A549 (cell line): ENCODE results near the gene BGN. TPM values are rescaled to one million over a fixed set of nuclear protein-coding genes. Genes with fewer than 3 reads are reported as not detected.
A peak's percentile ranks its signal among the peaks of the same experiment; 100 is the strongest.

Experiments used
- ATAC-seq, 2 experiments: fragments of 200-7000 bp in 1 of 2; fragments of >200 bp in 1 of 2; cut with Nextera tagmentation in 1 of 2; cut with Tn5 transposase in 1 of 2; 3 replicates each; pipeline versions ENCODE4 v1.8.0 to v1.9.1; 2018 to 2020; ENCODE audit warnings: mild to moderate bottlenecking in 1 of 2, moderate library complexity in 1 of 2
- CTCF ChIA-PET: fragments of 300-600 bp; sonication (Branson Sonifier 250); formaldehyde crosslinking; extraction: SDS; loops from one replicate; lab custom pipeline; 2021; ENCODE audit warnings: antibody characterized with exemption, inconsistent platforms; lab: Yijun Ruan, JAX
- POLR2A ChIA-PET: fragments of 350-600 bp; formaldehyde crosslinking; extraction: SDS; loops from one replicate; lab custom pipeline; 2021; ENCODE audit warnings: antibody characterized with exemption, inconsistent platforms; lab: Yijun Ruan, JAX
- DNase-seq, 2 experiments: peaks; one replicate each; pipeline versions ENCODE4 v3.0.0 to v3.0.0-alpha.2; 2011 to 2016; ENCODE audit warnings: low read depth in 1 of 2, low spot score in 1 of 2
- FAIRE-seq: peaks from 2 replicates; lab custom pipeline; 2011; peaks lifted over from hg19 to GRCh38; lab: Jason Lieb, UNC
- H3K27ac ChIP-seq, 2 experiments: fragments of >200 bp; sonication (Bioruptor Twin); formaldehyde crosslinking; 3 replicates each; pipeline ENCODE4 v1.5.1; 2016 to 2017
- H3K4me1 ChIP-seq: fragments of >200 bp; sonication (Bioruptor Twin); formaldehyde crosslinking; 3 replicates; pipeline ENCODE4 v1.6.1; 2016
- H3K4me2 ChIP-seq: fragments of >200 bp; sonication (Bioruptor Twin); formaldehyde crosslinking; 3 replicates; pipeline ENCODE4 v1.6.1; 2016
- H3K4me3 ChIP-seq: fragments of >200 bp; sonication (Bioruptor Twin); formaldehyde crosslinking; 3 replicates; pipeline ENCODE4 v1.5.1; 2016
- H3K9me3 ChIP-seq: fragments of >200 bp; sonication (Bioruptor Twin); formaldehyde crosslinking; 3 replicates; pipeline ENCODE4 v1.6.1; 2016
- BHLHE40 ChIP-seq: IDR thresholded peaks from 2 replicates; pipeline ENCODE4 v1.6.1; 2012; ENCODE audit warnings: low read depth, low read length, inconsistent platforms
- CHD2 ChIP-seq: fragments of 150-350 bp; IDR thresholded peaks from 2 replicates; pipeline ENCODE4 v1.6.1; 2014; ENCODE audit warnings: low read length; ENCODE audit not compliant: partially characterized antibody
- ESRRA ChIP-seq: fragments of 150-350 bp; IDR thresholded peaks from 2 replicates; pipeline ENCODE4 v1.6.1; 2014; ENCODE audit warnings: mild to moderate bottlenecking, low read length, borderline replicate concordance
- HDAC2 ChIP-seq: fragments of 200-600 bp; sonication (generic); IDR thresholded peaks from 2 replicates; pipeline ENCODE4 v1.6.1; 2016
- HEYL ChIP-seq: fragments of 250-450 bp; sonication (Bioruptor Pico); IDR thresholded peaks from 2 replicates; pipeline ENCODE4 v1.8.0; 2021; ENCODE audit warnings: mild to moderate bottlenecking, moderate library complexity
- HOXA7 ChIP-seq: fragments of 250-450 bp; sonication (Bioruptor Pico); IDR thresholded peaks from 2 replicates; pipeline ENCODE4 v1.5.0; 2020; ENCODE audit warnings: mild to moderate bottlenecking, moderate library complexity
- JUNB ChIP-seq: fragments of >200 bp; sonication (Bioruptor Twin); formaldehyde crosslinking; IDR thresholded peaks from 2 replicates; pipeline ENCODE4 v1.6.1; 2016
- NR3C1 ChIP-seq: fragments of >200 bp; sonication (Bioruptor Twin); formaldehyde crosslinking; IDR thresholded peaks from 3 replicates; pipeline ENCODE4 v1.6.1; 2017
- RARB ChIP-seq: fragments of 250-450 bp; sonication (Bioruptor Pico); IDR thresholded peaks from 2 replicates; pipeline ENCODE4 v1.8.0; 2021; ENCODE audit warnings: mild to moderate bottlenecking, moderate library complexity
- RCOR1 ChIP-seq: fragments of 150-350 bp; IDR thresholded peaks from 2 replicates; pipeline ENCODE4 v1.6.1; 2014; ENCODE audit warnings: antibody characterized with exemption, low read length, low read depth
- SREBF2 ChIP-seq: fragments of 450-650 bp; IDR thresholded peaks from 2 replicates; pipeline ENCODE4 v1.6.1; 2014; ENCODE audit warnings: mild to moderate bottlenecking, moderate library complexity
- ZC3H11A ChIP-seq: fragments of 450-650 bp; IDR thresholded peaks from 2 replicates; pipeline ENCODE4 v1.6.1; 2014; ENCODE audit warnings: antibody characterized with exemption, mild to moderate bottlenecking
- ZFP36 ChIP-seq: fragments of 450-650 bp; IDR thresholded peaks from 2 replicates; pipeline ENCODE4 v1.6.1; 2014; ENCODE audit warnings: borderline replicate concordance; ENCODE audit not compliant: partially characterized antibody
- ZNF302 ChIP-seq: fragments of 250-450 bp; sonication (Bioruptor Pico); IDR thresholded peaks from 2 replicates; pipeline ENCODE4 v1.9.0; 2021; ENCODE audit warnings: inconsistent platforms, mild to moderate bottlenecking, moderate library complexity
- WGBS: methylation state at CpG from one replicate; pipeline ENCODE4 v1.1.6; 2017; ENCODE audit errors: missing lambda C conversion rate; 5-methylcytosine and 5-hydroxymethylcytosine counted together
- polyA plus RNA-seq, 4 experiments: library from polyadenylated mRNA; depleted of rRNA in 3 of 4; stranded (reverse); fragments of >200 nt; fragmentation: RNase III in 1 of 4; extraction: RNeasy Plus Mini Kit Qiagen cat#74134 plus additional on column Dnase treatment in 1 of 4; gene quantifications; 2 replicates in 3 of 4; 3 replicates in 1 of 4; pipeline ENCODE4 v1.2.3, GENCODE V29; 2011 to 2017
- TF ChIP-seq, protein P1 (sequence below): fragments of 250-450 bp; sonication (Bioruptor Pico); IDR thresholded peaks from 2 replicates; pipeline ENCODE4 v1.5.0; 2020; ENCODE audit warnings: low read depth, mild to moderate bottlenecking, moderate library complexity
- TF ChIP-seq, protein P2 (sequence below): fragments of 250-450 bp; sonication (Bioruptor Pico); IDR thresholded peaks from 2 replicates; pipeline ENCODE4 v1.5.0; 2021; ENCODE audit warnings: mild to moderate bottlenecking, moderate library complexity, borderline replicate concordance
- TF ChIP-seq, protein P3 (sequence below): fragments of 150-350 bp; IDR thresholded peaks from 2 replicates; pipeline ENCODE4 v1.6.1; 2014; ENCODE audit warnings: low read depth, mild to moderate bottlenecking, low read length
- TF ChIP-seq, protein P4 (sequence below): fragments of >200 bp; sonication (Bioruptor Twin); formaldehyde crosslinking; IDR thresholded peaks from 3 replicates; pipeline ENCODE4 v1.5.1; 2016
- TF ChIP-seq, protein P5 (sequence below): fragments of >200 bp; sonication (Bioruptor Twin); formaldehyde crosslinking; IDR thresholded peaks from 3 replicates; pipeline ENCODE4 v1.6.1; 2016
- TF ChIP-seq, protein P6 (sequence below): fragments of >200 bp; sonication (Bioruptor Twin); formaldehyde crosslinking; IDR thresholded peaks from 2 replicates; pipeline ENCODE4 v1.6.1; 2016
- TF ChIP-seq, protein P7 (sequence below): IDR thresholded peaks from 2 replicates; pipeline ENCODE4 v1.6.1; 2012; ENCODE audit warnings: low read depth, borderline replicate concordance

BGN gene
- polyA plus RNA-seq, 2 of the 4 experiments (the other 2 are of a cell fraction), result 0.04 TPM; not detected in 1

DNA sequence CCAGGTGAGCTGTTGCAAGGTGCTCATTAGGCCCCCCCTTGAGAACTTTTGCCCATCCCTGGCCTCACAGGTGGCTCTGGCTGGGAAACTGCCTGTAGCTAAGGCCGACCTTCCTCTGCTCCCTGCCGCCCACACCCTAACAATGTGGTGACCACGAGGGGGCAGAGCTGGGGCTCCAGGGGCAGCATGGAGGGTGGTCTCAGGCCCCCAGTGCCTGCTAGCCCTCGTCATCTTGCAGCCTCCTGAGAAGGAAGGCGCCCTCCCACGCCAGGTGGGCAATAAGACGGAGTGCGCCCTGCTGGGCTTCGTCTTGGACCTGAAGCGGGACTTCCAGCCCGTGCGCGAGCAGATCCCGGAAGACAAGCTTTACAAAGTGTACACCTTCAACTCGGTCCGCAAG lies 55.0 kb downstream of the BGN start:
- Histone ChIP-seq H3K27ac (no peak overlapping the region), H3K9me3 (no peaks in the 10 kb centered on the region), H3K4me1 (no peaks in the 10 kb centered on the region), H3K4me2 (no peak overlapping the region), H3K4me3 (no peak overlapping the region)
- TF ChIP-seq JUNB (no peak), HOXA7 (CRISPR knock-in tag) (no peak), HEYL (CRISPR knock-in tag) (no peak), CHD2 (no peak), ZNF302 (CRISPR knock-in tag) (no peak), ESRRA (no peak), ZFP36 (no peak), RARB (no peak), NR3C1 (no peak), ZC3H11A (no peak), HDAC2 (no peak), RCOR1 (no peak)
- TF ChIP-seq, protein P1, sequence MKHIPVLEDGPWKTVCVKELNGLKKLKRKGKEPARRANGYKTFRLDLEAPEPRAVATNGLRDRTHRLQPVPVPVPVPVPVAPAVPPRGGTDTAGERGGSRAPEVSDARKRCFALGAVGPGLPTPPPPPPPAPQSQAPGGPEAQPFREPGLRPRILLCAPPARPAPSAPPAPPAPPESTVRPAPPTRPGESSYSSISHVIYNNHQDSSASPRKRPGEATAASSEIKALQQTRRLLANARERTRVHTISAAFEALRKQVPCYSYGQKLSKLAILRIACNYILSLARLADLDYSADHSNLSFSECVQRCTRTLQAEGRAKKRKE (CRISPR knock-in tag), result no peak
- TF ChIP-seq, protein P2, sequence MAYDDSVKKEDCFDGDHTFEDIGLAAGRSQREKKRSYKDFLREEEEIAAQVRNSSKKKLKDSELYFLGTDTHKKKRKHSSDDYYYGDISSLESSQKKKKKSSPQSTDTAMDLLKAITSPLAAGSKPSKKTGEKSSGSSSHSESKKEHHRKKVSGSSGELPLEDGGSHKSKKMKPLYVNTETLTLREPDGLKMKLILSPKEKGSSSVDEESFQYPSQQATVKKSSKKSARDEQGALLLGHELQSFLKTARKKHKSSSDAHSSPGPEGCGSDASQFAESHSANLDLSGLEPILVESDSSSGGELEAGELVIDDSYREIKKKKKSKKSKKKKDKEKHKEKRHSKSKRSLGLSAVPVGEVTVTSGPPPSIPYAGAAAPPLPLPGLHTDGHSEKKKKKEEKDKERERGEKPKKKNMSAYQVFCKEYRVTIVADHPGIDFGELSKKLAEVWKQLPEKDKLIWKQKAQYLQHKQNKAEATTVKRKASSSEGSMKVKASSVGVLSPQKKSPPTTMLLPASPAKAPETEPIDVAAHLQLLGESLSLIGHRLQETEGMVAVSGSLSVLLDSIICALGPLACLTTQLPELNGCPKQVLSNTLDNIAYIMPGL (CRISPR knock-in tag), result no peak
- TF ChIP-seq, protein P3, sequence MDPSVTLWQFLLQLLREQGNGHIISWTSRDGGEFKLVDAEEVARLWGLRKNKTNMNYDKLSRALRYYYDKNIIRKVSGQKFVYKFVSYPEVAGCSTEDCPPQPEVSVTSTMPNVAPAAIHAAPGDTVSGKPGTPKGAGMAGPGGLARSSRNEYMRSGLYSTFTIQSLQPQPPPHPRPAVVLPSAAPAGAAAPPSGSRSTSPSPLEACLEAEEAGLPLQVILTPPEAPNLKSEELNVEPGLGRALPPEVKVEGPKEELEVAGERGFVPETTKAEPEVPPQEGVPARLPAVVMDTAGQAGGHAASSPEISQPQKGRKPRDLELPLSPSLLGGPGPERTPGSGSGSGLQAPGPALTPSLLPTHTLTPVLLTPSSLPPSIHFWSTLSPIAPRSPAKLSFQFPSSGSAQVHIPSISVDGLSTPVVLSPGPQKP, result no peak
- TF ChIP-seq, protein P4, sequence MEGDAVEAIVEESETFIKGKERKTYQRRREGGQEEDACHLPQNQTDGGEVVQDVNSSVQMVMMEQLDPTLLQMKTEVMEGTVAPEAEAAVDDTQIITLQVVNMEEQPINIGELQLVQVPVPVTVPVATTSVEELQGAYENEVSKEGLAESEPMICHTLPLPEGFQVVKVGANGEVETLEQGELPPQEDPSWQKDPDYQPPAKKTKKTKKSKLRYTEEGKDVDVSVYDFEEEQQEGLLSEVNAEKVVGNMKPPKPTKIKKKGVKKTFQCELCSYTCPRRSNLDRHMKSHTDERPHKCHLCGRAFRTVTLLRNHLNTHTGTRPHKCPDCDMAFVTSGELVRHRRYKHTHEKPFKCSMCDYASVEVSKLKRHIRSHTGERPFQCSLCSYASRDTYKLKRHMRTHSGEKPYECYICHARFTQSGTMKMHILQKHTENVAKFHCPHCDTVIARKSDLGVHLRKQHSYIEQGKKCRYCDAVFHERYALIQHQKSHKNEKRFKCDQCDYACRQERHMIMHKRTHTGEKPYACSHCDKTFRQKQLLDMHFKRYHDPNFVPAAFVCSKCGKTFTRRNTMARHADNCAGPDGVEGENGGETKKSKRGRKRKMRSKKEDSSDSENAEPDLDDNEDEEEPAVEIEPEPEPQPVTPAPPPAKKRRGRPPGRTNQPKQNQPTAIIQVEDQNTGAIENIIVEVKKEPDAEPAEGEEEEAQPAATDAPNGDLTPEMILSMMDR, result no peak
- TF ChIP-seq, protein P5, sequence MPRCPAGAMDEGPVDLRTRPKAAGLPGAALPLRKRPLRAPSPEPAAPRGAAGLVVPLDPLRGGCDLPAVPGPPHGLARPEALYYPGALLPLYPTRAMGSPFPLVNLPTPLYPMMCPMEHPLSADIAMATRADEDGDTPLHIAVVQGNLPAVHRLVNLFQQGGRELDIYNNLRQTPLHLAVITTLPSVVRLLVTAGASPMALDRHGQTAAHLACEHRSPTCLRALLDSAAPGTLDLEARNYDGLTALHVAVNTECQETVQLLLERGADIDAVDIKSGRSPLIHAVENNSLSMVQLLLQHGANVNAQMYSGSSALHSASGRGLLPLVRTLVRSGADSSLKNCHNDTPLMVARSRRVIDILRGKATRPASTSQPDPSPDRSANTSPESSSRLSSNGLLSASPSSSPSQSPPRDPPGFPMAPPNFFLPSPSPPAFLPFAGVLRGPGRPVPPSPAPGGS, result no peak
- TF ChIP-seq, protein P6, sequence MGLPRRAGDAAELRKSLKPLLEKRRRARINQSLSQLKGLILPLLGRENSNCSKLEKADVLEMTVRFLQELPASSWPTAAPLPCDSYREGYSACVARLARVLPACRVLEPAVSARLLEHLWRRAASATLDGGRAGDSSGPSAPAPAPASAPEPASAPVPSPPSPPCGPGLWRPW, result no peak
- TF ChIP-seq, protein P7, sequence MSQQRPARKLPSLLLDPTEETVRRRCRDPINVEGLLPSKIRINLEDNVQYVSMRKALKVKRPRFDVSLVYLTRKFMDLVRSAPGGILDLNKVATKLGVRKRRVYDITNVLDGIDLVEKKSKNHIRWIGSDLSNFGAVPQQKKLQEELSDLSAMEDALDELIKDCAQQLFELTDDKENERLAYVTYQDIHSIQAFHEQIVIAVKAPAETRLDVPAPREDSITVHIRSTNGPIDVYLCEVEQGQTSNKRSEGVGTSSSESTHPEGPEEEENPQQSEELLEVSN, result no peak
- FAIRE-seq, result no peak
- CTCF ChIA-PET, result interaction anchor here (0.7 to 3.5 kb wide), 2 partner anchors 10 to 16 kb away, joined by 3 to 21 read pairs; no protein-coding TSS in a partner anchor
- DNase-seq, result no peak
- peak in 1 of 2 experiments; percentile 37; a peak in 2 of 6 replicates for ATAC-seq
- 68% methylated on average over 10 of the region's 16 CpGs for WGBS
- POLR2A ChIA-PET, result no interaction called here

DNA sequence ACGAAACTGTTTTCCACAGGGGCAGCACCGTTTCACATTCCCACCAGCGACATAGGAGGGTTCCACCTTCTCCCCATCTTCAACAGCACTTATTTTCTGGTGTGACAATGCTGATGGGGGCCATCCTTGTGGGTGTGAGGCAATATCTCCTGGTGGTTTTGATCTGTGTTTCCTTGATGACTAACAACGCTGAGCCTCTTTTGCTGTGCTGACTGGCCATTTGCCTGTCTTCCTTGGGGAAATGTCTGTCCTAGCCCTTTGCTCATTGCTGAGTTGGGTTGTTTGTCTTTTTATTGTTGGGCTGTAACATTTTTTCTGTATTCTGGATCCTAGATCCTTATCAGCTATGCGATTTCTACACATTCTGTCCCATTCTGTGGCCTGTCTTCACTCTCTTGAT lies 56.4 kb downstream of the BGN start:
- H3K27ac ChIP-seq, result no peak overlapping the region
- no peak for FAIRE-seq
- no peaks in the 10 kb centered on the region for H3K9me3 ChIP-seq
- no peak overlapping the region for H3K4me2 ChIP-seq
- no peak for TF ChIP-seq RARB
- no peak for TF ChIP-seq ZFP36
- TF ChIP-seq SREBF2, result no peak
- no peak for TF ChIP-seq HDAC2
- no peak for TF ChIP-seq BHLHE40
- TF ChIP-seq, protein P6, result no peak
- TF ChIP-seq NR3C1, result no peak
- 43% methylated on average over 5 of the region's 5 CpGs for WGBS
- H3K4me1 ChIP-seq, result no peaks in the 10 kb centered on the region
- no peak for ATAC-seq
- ChIA-PET CTCF (interaction anchor here (1.0 to 5.6 kb wide), 3 partner anchors 11 to 24 kb away, joined by 3 to 50 read pairs (median 3); no protein-coding TSS in a partner anchor), POLR2A (no interaction called here)
- H3K4me3 ChIP-seq, result no peak overlapping the region
- DNase-seq, result no peak
